HT1080 (cell line): ENCODE data around the gene CRYGD. TPM values are rescaled to one million over a fixed set of nuclear protein-coding genes. Genes with fewer than 3 reads are reported as not detected.

ENCODE experiments used
- DNase-seq: peaks from one replicate; pipeline ENCODE4 v3.0.0-alpha.2; 2015; ENCODE audit warnings: low read depth
- total RNA-seq: library from RNA; depleted of rRNA; stranded (reverse); fragments of >200 nt; shearing (Covaris generic); gene quantifications from 2 replicates; pipeline ENCODE4 v1.2.3, GENCODE V29; 2014; rRNA removed

The CRYGD gene
- total RNA-seq, 1 experiment from 2014 or later = not detected

DNA sequence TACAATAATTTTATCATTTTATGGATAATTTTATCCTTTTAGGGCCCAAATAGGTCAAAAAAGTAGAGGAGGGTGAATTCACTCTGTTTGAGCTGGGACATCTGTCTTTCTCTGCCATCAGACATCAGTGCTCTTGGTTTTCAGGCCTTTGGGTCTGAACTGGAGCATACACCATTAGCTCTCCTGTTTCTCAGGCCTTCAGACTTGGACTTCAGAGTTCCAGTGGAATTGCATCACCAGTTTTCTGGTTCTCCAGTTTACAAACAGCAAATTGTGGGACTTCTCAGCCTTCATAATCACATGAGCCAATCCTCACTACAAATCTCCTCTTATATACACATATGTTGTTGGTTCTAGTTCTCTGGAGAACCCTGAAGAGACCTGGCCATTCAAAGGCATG lies 33.9 kb downstream of the CRYGD start:
- DNase-seq = no peak

DNA sequence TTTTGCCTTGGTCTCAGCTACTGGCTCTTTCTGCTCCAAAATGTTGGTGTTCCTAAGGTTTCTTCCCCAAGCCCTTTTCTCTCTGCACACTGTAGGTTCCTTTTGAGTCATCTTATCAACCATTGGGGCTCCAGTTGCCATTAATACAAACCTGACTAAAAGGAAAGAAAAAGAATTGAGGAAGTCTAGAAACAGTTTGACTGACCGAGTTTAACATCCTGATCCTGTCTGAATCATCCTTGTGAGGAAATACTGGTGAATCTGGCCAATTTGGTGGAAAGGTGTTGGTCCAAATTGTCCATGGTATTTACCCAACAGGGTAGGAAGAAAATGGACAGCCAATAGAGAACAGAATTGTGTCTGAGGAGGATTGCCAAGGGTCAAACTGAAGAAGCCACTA lies 38.3 kb downstream of the CRYGD start:
- no peak for DNase-seq

DNA sequence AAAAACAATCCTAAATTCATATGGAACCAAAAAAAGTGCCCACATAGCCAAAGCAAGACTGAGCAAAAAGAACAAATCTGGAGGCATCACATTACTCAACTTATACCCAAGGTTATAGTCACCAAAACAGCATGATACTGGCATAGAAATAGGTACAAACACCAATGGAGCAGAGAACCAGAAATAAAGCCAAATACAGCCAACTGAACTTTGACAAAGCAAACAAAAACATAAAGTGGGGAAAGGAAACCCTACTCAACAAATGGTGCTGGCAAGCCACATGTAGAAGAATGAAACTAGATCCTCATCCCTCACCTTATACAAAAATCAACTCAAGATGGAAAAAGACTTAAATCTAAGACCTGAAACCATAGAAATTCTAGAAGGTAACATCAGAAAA lies 40.5 kb downstream of the CRYGD start:
- DNase-seq = no peak

GRCh38 chr2:208077276-208077675 lies 47.0 kb downstream of the CRYGD start:
- no peak for DNase-seq

DNA sequence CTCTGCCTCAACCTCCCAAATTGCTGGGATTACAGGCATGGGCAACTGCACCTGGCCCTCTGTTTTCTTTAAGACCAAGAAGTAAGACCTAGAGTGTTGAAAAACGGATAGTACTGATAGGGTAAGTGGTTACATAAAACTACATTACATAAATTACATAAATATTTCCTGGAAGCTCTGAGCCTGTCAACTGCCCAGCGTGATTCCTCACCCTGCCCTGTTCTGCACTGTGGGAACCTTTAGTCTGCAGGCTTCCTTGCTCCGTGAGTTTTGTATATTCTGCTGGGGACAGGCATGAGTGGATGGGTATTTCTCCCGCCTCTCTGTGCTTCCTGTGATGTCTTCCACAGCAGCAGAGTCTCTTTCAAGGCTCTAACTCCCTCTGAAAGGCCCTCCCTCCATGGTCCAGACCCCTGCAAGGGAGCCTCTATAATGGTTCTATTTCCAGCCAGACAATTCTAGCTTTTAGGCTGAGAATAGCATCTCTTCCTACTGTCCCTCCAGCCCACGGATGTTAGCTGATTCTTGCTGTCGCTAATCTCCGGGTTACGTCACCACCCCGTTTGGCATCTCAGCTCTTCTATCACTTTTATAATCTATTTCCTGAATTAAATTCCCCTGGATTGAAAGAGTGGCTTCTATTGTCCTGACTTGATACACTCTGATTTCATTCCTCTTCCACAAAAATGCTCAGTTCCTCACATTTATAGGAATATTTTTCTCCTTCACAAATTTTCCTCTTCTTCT lies 49.5 kb downstream of the CRYGD start:
- no peak for DNase-seq

DNA sequence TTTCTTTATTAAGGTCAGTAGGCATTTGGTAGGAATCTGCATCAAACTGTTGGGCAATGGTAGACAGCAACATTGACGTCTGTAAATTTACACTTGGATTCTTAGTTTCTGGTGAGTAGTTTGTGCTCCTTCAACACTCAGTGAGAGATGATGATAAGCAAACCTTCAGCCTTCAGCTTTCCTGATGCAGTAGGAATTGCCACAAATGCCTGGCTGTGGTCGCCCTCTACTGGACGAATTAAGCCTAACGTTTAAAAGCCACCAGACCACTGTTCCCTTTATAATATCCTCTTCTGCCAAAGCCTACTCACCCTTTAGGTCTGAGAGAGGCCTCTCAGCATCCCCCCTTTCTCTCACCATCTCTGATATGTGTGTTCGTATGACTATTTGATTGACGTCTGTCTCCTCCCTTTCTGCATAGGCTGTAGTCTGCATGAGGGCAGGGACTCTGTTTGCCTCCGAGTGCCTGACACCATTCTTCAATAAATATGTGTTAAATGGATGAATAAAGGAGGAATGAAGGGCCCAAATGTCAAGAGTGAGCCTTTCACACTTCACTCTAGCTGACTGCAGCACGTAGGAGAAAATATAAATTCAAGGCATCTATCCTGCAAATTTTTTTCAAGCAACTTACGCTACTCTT lies 52.0 kb downstream of the CRYGD start:
- peak; percentile 74 for DNase-seq

Other genes starting within 250 kb of the CRYGD start
- 5.5 and 7.8 TPM in 2 replicates for gene PLEKHM3, start 99.0 kb downstream of the CRYGD start, total RNA-seq
- gene CRYGC, start 5.3 kb upstream of the CRYGD start, total RNA-seq = 0.17 TPM in 1 of 2 replicates, not detected in the other
- gene CRYGB, start 21.6 kb upstream of the CRYGD start, total RNA-seq = not detected in 2 replicates
- gene CRYGA, start 39.1 kb upstream of the CRYGD start, total RNA-seq = not detected in 2 replicates
- not detected in 2 replicates for gene C2orf80, start 65.5 kb upstream of the CRYGD start, total RNA-seq
- gene IDH1, start 130.5 kb upstream of the CRYGD start, total RNA-seq = 62.6 and 66.3 TPM in 2 replicates
- gene PIKFYVE, start 141.7 kb upstream of the CRYGD start, total RNA-seq = 12.6 and 16.2 TPM in 2 replicates